Astrocyte (in vitro differentiated cells and primary cell): ENCODE data around the gene OXT. TPM values are rescaled to one million over a fixed set of nuclear protein-coding genes. Genes with fewer than 3 reads are reported as not detected.

ENCODE experiments used
- DNase-seq: peaks from one replicate; pipeline ENCODE4 v3.0.0-alpha.2; 2010; ENCODE audit warnings: low read depth
- FAIRE-seq: peaks from 2 replicates; lab custom pipeline; 2011; peaks lifted over from hg19 to GRCh38; lab: Jason Lieb, UNC
- H2AFZ ChIP-seq: 2 replicates; pipeline ENCODE4 v1.6.0; 2012; ENCODE audit warnings: low read depth, low read length, inconsistent platforms
- H3K27ac ChIP-seq: 2 replicates; pipeline ENCODE4 v1.5.1; 2011; ENCODE audit warnings: low read depth, low read length, inconsistent platforms
- H3K27me3 ChIP-seq: 2 replicates; pipeline ENCODE4 v1.6.0; 2011; ENCODE audit warnings: low read length, inconsistent platforms; ENCODE audit not compliant: insufficient read depth
- H3K36me3 ChIP-seq: 2 replicates; pipeline ENCODE4 v1.5.1; 2011; ENCODE audit warnings: low read length, inconsistent platforms; ENCODE audit not compliant: insufficient read depth
- H3K4me1 ChIP-seq: 2 replicates; pipeline ENCODE4 v1.5.1; 2011; ENCODE audit warnings: low read length, inconsistent platforms; ENCODE audit not compliant: insufficient read depth
- H3K4me2 ChIP-seq: 2 replicates; pipeline ENCODE4 v1.6.0; 2012; ENCODE audit warnings: low read length, inconsistent platforms
- H3K4me3 ChIP-seq: 2 replicates; pipeline ENCODE4 v1.5.1; 2011; ENCODE audit warnings: low read depth, mild to moderate bottlenecking, low read length, inconsistent platforms; ENCODE audit not compliant: insufficient read depth
- H3K79me2 ChIP-seq: 2 replicates; pipeline ENCODE4 v1.6.0; 2012; ENCODE audit warnings: mild to moderate bottlenecking, low read length, inconsistent platforms; ENCODE audit not compliant: insufficient read depth
- H3K9ac ChIP-seq: 2 replicates; pipeline ENCODE4 v1.6.0; 2012; ENCODE audit warnings: mild to moderate bottlenecking, low read length, inconsistent platforms
- H3K9me3 ChIP-seq: 2 replicates; pipeline ENCODE4 v1.5.1; 2012; ENCODE audit warnings: low read depth, mild to moderate bottlenecking, low read length, inconsistent platforms; ENCODE audit not compliant: insufficient read depth
- H4K20me1 ChIP-seq: 2 replicates; pipeline ENCODE4 v1.6.0; 2012; ENCODE audit warnings: low read length, inconsistent platforms; ENCODE audit not compliant: insufficient read depth
- H3K27ac Mint-ChIP-seq: one replicate; pipeline ENCODE4 v1.8.0; 2021; ENCODE audit warnings: mild to moderate bottlenecking, mixed read lengths; ENCODE audit not compliant: unreplicated experiment
- H3K27me3 Mint-ChIP-seq: one replicate; pipeline ENCODE4 v1.8.0; 2021; ENCODE audit warnings: low read depth, mixed read lengths; ENCODE audit not compliant: unreplicated experiment
- H3K36me3 Mint-ChIP-seq: one replicate; pipeline ENCODE4 v1.8.0; 2021; ENCODE audit warnings: low read depth, mixed read lengths; ENCODE audit not compliant: unreplicated experiment
- H3K4me1 Mint-ChIP-seq: one replicate; pipeline ENCODE4 v1.8.0; 2021; ENCODE audit warnings: low read depth, mixed read lengths; ENCODE audit not compliant: unreplicated experiment
- H3K4me3 Mint-ChIP-seq: one replicate; pipeline ENCODE4 v1.8.0; 2021; ENCODE audit warnings: mild to moderate bottlenecking, moderate library complexity, mixed read lengths; ENCODE audit not compliant: unreplicated experiment
- H3K9me3 Mint-ChIP-seq: one replicate; pipeline ENCODE4 v1.8.0; 2021; ENCODE audit warnings: mild to moderate bottlenecking, mixed read lengths; ENCODE audit not compliant: unreplicated experiment
- EZH2 ChIP-seq: IDR thresholded peaks from 2 replicates; pipeline ENCODE4 v1.6.1; 2012; ENCODE audit warnings: mild to moderate bottlenecking, low read length, inconsistent platforms; ENCODE audit not compliant: insufficient read depth
- total RNA-seq: library from RNA; stranded (reverse); gene quantifications from 2 replicates; pipeline ENCODE4 v1.2.1, GENCODE V29; 2021
- TF ChIP-seq, protein P1 (sequence below): IDR thresholded peaks from 2 replicates; pipeline ENCODE4 v1.5.1; 2011; ENCODE audit warnings: low read depth, mild to moderate bottlenecking, inconsistent platforms, low read length, moderate library complexity; ENCODE audit not compliant: insufficient read depth

The OXT gene
- total RNA-seq, 1 donor from 2014 or later = not detected

DNA sequence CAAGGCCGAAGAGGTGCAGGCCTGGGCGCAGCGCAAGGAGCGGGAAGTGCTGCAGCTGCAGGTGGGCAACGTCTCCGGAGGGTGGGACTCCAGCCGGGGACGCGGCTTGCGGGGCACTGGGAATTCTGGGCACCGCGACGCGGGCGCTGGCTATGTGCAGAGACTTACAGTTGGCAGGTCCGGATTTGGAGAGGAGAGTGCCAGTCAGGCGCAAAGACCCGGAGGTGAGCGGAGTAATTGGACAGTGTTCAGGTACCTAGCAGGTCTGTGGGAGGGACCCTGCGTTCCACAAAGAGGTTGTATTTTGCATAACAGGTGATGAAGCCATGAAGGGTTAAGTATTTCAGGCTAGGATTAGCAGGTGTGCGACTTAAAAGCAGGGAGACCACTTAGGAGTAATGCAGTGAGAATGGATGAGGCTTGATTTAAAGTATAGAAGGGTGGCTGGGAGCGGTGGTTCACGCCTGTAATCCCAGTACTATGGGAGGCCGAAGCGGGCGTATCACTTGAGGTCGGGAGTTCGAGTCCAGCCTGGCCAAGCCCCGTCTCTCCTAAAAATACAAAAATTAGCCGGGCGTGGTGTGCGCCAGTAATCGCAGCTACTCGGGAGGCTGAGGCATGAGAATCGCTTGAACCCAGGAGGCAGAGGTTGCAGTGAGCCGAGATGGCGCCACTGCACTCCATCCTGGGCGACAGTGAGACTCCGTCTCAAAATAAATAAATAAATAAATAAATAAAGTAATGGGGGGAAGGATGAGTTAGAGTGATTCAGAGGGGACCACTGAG is 24.6 kb upstream of the OXT start:
- peaks cover 20% of the 10 kb centered on the region for H3K36me3 Mint-ChIP-seq
- H3K27me3 ChIP-seq = no peaks in the 10 kb centered on the region
- H3K4me1 ChIP-seq = peaks cover 14% of the 10 kb centered on the region
- H3K27ac ChIP-seq = no peak overlapping the region
- no peaks in the 10 kb centered on the region for H3K9me3 ChIP-seq
- DNase-seq (peak; percentile 26), FAIRE-seq (no peak)
- H3K4me3 Mint-ChIP-seq = peak overlapping the region; percentile 90
- peak overlapping the region; percentile 62 for H3K27ac Mint-ChIP-seq
- H3K9ac ChIP-seq = peak overlapping the region; percentile 85
- H3K4me3 ChIP-seq = peak overlapping the region; percentile 70
- TF ChIP-seq, protein P1, sequence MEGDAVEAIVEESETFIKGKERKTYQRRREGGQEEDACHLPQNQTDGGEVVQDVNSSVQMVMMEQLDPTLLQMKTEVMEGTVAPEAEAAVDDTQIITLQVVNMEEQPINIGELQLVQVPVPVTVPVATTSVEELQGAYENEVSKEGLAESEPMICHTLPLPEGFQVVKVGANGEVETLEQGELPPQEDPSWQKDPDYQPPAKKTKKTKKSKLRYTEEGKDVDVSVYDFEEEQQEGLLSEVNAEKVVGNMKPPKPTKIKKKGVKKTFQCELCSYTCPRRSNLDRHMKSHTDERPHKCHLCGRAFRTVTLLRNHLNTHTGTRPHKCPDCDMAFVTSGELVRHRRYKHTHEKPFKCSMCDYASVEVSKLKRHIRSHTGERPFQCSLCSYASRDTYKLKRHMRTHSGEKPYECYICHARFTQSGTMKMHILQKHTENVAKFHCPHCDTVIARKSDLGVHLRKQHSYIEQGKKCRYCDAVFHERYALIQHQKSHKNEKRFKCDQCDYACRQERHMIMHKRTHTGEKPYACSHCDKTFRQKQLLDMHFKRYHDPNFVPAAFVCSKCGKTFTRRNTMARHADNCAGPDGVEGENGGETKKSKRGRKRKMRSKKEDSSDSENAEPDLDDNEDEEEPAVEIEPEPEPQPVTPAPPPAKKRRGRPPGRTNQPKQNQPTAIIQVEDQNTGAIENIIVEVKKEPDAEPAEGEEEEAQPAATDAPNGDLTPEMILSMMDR = no peak
- TF ChIP-seq EZH2 = no peak
- H3K36me3 ChIP-seq = peaks cover 13% of the 10 kb centered on the region
- no peaks in the 10 kb centered on the region for H3K9me3 Mint-ChIP-seq
- peak overlapping the region; percentile 91 for H2AFZ ChIP-seq
- H3K4me1 Mint-ChIP-seq = peaks cover 8% of the 10 kb centered on the region
- peaks cover 10% of the 10 kb centered on the region for H3K79me2 ChIP-seq
- H3K4me2 ChIP-seq = peak overlapping the region; percentile 90
- no peaks in the 10 kb centered on the region for H3K27me3 Mint-ChIP-seq
- H4K20me1 ChIP-seq = peaks cover 5% of the 10 kb centered on the region

DNA sequence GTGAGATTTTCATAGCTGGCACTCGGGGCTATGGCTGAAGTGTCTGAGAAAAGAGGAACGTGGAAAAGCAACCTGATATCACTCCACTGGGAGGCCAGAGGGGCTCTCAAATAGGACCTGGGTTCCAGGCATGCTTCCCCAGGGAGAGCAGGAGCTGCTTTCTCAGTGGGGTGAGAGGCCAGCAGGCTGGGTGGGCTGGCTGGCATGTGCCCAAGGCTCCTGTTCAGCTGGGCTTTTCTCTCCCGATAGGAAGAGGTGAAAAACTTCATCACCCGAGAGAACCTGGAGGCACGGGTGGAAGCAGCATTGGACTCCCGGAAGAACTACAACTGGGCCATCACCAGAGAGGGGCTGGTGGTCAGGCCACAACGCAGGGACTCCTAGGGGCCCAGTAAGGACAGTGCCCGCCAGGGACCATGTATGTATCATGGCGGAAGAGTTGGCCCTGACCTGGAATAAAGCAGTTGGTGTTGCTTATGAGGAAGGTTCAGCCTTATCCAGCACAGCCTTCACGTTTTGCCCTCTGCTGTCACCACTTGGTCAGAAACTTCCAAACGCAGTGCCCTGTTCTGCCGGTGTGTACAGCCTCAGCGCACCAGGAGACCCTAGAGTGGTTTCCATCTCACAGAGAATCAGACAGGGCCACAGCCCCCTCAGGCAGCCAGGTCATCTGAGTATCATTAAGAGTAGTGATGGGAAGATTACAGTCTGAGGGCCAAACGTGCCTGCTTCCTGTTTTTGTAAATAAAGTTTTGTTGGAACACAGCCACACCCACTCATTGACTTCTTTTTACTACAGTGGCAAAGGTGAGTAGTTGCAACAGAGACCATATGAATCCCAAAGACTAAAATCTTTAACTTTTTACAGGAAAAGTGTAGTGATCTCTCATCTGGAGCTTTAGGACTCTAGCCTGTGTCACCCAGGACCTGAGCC is 23.7 kb upstream of the OXT start:
- Histone ChIP-seq H3K27me3 (no peaks in the 10 kb centered on the region), H3K9me3 (no peaks in the 10 kb centered on the region), H3K36me3 (peaks cover 13% of the 10 kb centered on the region), H4K20me1 (peaks cover 5% of the 10 kb centered on the region), H2AFZ (no peak overlapping the region), H3K79me2 (peaks cover 10% of the 10 kb centered on the region), H3K4me3 (no peak overlapping the region), H3K9ac (no peak overlapping the region), H3K4me1 (peaks cover 9% of the 10 kb centered on the region), H3K27ac (no peak overlapping the region), H3K4me2 (no peak overlapping the region)
- Mint-ChIP-seq H3K4me1 (peaks cover 8% of the 10 kb centered on the region), H3K4me3 (peak overlapping the region; percentile 90), H3K27ac (no peak overlapping the region), H3K9me3 (no peaks in the 10 kb centered on the region), H3K27me3 (no peaks in the 10 kb centered on the region), H3K36me3 (peaks cover 17% of the 10 kb centered on the region)
- TF ChIP-seq, protein P1 = no peak
- no peak for TF ChIP-seq EZH2
- no peak for DNase-seq
- FAIRE-seq = no peak
